SK-MEL-5 (cell line): ENCODE measurements around the gene PPP4R1. TPM values are rescaled to one million over a fixed set of nuclear protein-coding genes. Genes with fewer than 3 reads are reported as not detected.

Experiments
- small RNA-seq, 2 experiments: library from RNA; depleted of rRNA; stranded (forward); fragments of <200 nt; gene quantifications; one replicate each; pipeline ENCODE3, GENCODE V24; 2014
- total RNA-seq: library from RNA; depleted of rRNA; stranded (reverse); fragments of >200 nt; shearing (Covaris generic); gene quantifications from 2 replicates; pipeline ENCODE4 v1.2.3, GENCODE V29; 2014; rRNA removed

PPP4R1 gene
- total RNA-seq, 1 experiment from 2014 or later = 30.2 TPM

Small RNA genes lying within 50 kb of the gene (small RNA-seq; reads per million reads assigned to genes)
- 0 to 0.05 reads per million in 2 experiments for gene RNU2-27P
- 0 reads per million in 2 experiments for gene RNU6-903P

Other genes starting within 250 kb of the PPP4R1 start
- gene RALBP1, start 139.0 kb downstream of the PPP4R1 start, total RNA-seq = 51.6 and 57.1 TPM in 2 replicates
- 11.2 and 12.9 TPM in 2 replicates for gene RAB31, start 93.7 kb upstream of the PPP4R1 start, total RNA-seq